NCI-H1417 (cell line): ENCODE results near the gene CHD5.

ENCODE experiments used
- DNase-seq, 3 experiments: peaks; one replicate each; lab custom pipeline; 2025; lab: John Stamatoyannopoulos, UW

Gene CHD5

GRCh38 chr1:6099787-6100765, 80.0 kb downstream of the CHD5 start:
- no peak for DNase-seq

- no peak for DNase-seq
Observed at GRCh38 chr1:6099297-6099696, 80.8 kb downstream of the CHD5 start.

- no peak for DNase-seq
Observed at GRCh38 chr1:6098303-6099215, 81.6 kb downstream of the CHD5 start.

- DNase-seq: no peak
Observed at GRCh38 chr1:6097824-6098223, 82.3 kb downstream of the CHD5 start.

- DNase-seq: no peak
Observed at GRCh38 chr1:6097117-6097595, 83.0 kb downstream of the CHD5 start.

- no peak for DNase-seq
Observed at GRCh38 chr1:6096243-6097116, 83.6 kb downstream of the CHD5 start.

GRCh38 chr1:6095511-6096242, 84.4 kb downstream of the CHD5 start:
- no peak for DNase-seq

- DNase-seq: no peak
Observed at GRCh38 chr1:6094801-6095505, 85.2 kb downstream of the CHD5 start.

- no peak for DNase-seq
Observed at GRCh38 chr1:6094246-6094645, 85.9 kb downstream of the CHD5 start.

- DNase-seq: no peak
Observed at GRCh38 chr1:6093611-6094010, 86.5 kb downstream of the CHD5 start.

GRCh38 chr1:6093071-6093470, 87.0 kb downstream of the CHD5 start:
- DNase-seq: no peak

- no peak for DNase-seq
Observed at GRCh38 chr1:6092211-6092610, 87.9 kb downstream of the CHD5 start.

GRCh38 chr1:6091823-6092109, 88.4 kb downstream of the CHD5 start:
- no peak for DNase-seq

GRCh38 chr1:6090996-6091822, 88.9 kb downstream of the CHD5 start:
- DNase-seq: peak in 1 of 3 experiments; percentile 2

- no peak for DNase-seq
Observed at GRCh38 chr1:6090288-6090687, 89.8 kb downstream of the CHD5 start.

GRCh38 chr1:6088956-6089355, 91.2 kb downstream of the CHD5 start:
- no peak for DNase-seq

- DNase-seq: no peak
Observed at GRCh38 chr1:6087958-6088357, 92.2 kb downstream of the CHD5 start.

GRCh38 chr1:6087377-6087772, 92.7 kb downstream of the CHD5 start:
- no peak for DNase-seq

- DNase-seq: no peak
Observed at GRCh38 chr1:6086762-6087376, 93.3 kb downstream of the CHD5 start.
